ENCODE data around the gene OSBP2.

OSBP2 gene

GRCh38 chr22:30717331-30717921, 22.8 kb downstream of the OSBP2 start:
- CTCF ChIA-PET, result no interaction called here
- DNase-seq (ENCODE audit: extremely low spot score), result no peak

DNA sequence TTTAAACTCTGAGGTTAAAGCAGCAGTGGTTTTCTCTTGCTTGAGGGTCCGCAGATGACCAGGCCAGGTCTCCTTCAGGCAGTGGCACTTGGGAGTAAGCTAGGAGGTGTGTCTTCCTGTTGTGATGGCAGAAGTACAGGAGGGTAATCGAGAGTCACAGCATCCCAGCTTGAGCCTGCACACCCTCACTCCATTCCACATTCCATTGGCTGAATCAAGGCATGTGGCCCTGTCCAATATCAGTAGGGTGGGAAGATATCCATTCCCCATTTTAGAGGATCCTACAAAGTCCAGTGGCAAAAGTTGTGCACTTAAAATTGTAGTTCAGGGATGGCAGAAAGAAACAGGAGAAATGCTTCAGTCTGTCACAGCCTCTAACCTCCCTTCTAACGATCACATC, 23.3 kb downstream of the OSBP2 start:
- CTCF ChIA-PET, result no interaction called here
- no peak for DNase-seq (ENCODE audit: extremely low spot score)
- TF ChIP-seq, protein P1, sequence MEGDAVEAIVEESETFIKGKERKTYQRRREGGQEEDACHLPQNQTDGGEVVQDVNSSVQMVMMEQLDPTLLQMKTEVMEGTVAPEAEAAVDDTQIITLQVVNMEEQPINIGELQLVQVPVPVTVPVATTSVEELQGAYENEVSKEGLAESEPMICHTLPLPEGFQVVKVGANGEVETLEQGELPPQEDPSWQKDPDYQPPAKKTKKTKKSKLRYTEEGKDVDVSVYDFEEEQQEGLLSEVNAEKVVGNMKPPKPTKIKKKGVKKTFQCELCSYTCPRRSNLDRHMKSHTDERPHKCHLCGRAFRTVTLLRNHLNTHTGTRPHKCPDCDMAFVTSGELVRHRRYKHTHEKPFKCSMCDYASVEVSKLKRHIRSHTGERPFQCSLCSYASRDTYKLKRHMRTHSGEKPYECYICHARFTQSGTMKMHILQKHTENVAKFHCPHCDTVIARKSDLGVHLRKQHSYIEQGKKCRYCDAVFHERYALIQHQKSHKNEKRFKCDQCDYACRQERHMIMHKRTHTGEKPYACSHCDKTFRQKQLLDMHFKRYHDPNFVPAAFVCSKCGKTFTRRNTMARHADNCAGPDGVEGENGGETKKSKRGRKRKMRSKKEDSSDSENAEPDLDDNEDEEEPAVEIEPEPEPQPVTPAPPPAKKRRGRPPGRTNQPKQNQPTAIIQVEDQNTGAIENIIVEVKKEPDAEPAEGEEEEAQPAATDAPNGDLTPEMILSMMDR (IDR thresholded peaks at IDR 0.05; ENCODE audit: control extremely low read depth, extremely low read depth, low read depth, missing control alignments), result no peak
- POLR2A ChIA-PET, result no interaction called here

More at GRCh38 chr22:30717331-30717921, 22.8 kb downstream of the OSBP2 start:
- POLR2A ChIA-PET, result no interaction called here
- TF ChIP-seq, protein P1 (IDR thresholded peaks at IDR 0.05; ENCODE audit: control extremely low read depth, extremely low read depth, low read depth, missing control alignments), result no peak

DNA sequence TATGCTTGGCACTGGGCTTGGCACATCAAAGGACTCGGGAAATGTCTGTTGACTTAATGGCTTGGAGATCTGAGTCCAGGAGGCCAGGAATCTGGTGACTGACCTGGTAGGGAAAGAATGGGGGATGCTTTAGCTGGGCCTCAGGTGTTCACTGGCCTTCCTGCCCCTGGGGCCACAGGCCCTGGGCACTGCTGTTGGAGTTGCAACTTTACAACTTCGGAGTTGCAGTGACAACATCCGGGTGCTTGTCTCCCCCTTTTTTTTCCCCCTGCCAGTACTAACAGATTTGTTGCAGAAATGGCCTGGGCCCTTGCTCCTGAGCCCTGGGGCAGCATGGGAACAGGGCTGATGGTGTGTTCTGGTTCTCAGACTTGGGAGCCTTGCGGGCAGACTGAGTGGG, 23.8 kb downstream of the OSBP2 start:
- CTCF ChIA-PET, result interaction anchor here (0.7 to 1.3 kb wide), 3 partner anchors 10 to 83 kb away, joined by 3 read pairs; partner anchors contain the start of gene SLC35E4
- no peak for DNase-seq (ENCODE audit: extremely low spot score)
- POLR2A ChIA-PET, result no interaction called here
- TF ChIP-seq, protein P1 (IDR thresholded peaks at IDR 0.05; ENCODE audit: control extremely low read depth, extremely low read depth, low read depth, missing control alignments), result no peak

DNA sequence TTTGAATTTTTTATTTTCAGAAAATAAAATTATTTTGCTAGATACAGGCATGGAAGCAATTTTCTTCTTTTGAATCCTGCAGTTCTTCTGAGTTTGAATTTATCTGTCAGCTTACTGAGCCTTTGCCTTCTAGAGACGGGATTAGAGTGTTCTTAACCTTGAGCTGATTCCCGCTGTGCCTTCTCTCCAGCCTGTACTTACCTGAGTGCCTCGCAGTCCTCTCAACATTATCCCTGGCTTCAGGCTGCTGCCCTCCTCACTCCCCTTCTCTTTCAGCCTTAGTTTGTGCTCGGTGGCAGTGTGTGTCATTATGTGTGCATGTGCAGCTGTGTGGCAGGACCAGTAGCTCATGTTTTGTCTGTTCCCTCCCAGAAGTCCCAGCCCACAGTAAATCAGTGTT, 24.3 kb downstream of the OSBP2 start:
- POLR2A ChIA-PET, result no interaction called here
- no peak for DNase-seq (ENCODE audit: extremely low spot score)
- CTCF ChIA-PET, result interaction anchor here (0.7 to 1.3 kb wide), 3 partner anchors 9 to 84 kb away, joined by 3 read pairs; partner anchors contain the start of gene SLC35E4
- TF ChIP-seq, protein P1 (IDR thresholded peaks at IDR 0.05; ENCODE audit: control extremely low read depth, extremely low read depth, low read depth, missing control alignments), result no peak

GRCh38 chr22:30720263-30720837, 25.7 kb downstream of the OSBP2 start:
- no peak for DNase-seq (ENCODE audit: extremely low spot score)
- TF ChIP-seq, protein P1 (IDR thresholded peaks at IDR 0.05; ENCODE audit: control extremely low read depth, extremely low read depth, low read depth, missing control alignments), result no peak
- ChIA-PET POLR2A (no interaction called here), CTCF (no interaction called here)

- POLR2A ChIA-PET, result no interaction called here
- DNase-seq (ENCODE audit: extremely low spot score), result no peak
- TF ChIP-seq, protein P1 (IDR thresholded peaks at IDR 0.05; ENCODE audit: control extremely low read depth, extremely low read depth, low read depth, missing control alignments), result no peak
- CTCF ChIA-PET, result no interaction called here
These were observed 27.1 kb downstream of the OSBP2 start for GRCh38 chr22:30721741-30722140.

Measured in GM10248 (cell line).